ENCODE results near the gene EVC2. TPM values are rescaled to one million over a fixed set of nuclear protein-coding genes. Genes with fewer than 3 reads are reported as not detected.

The EVC2 gene
- polyA plus RNA-seq, 1 donor (not counting 4 experiments of a cell fraction or from before 2014, with no cell fraction given): 1.7 TPM

DNA sequence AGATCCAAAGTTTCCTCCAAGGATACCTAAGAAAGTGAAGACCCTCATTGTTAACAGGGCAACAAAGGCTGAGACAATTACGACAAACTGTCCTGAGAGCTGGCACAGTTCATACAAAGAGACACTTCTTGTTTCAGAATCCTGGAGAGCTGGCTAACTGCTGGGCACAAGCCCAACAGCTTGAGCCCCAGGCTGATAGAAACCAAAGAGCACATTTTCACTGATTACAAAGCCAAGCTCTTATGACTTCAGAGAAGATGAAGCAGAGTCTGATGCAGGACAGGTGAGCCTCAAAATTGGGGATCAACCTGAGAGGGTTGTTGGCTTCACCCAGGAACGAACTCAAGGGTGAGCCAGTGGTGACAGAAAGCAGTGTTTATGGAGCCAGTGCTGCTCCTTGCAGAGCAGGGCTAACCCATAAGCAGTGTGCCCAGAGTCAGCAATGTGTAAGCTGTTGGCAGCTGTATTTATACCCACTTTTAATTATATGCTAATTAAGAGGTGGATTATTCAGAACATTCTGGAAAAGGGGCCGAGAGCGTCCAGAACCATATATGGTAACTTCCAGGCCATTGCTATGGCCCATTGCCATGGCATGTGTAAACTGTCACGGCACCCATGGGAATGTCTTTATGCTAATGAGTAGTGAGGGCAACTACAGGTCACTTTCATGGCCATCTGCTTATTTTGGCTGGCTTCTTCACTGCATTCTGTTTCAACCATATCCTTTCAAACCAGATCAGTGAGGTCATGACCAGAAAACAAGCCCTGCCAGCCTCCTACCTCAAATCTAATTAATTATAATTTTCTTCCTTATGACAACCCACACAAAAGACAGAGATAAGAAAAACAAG lies 183.7 kb downstream of the EVC2 start:
- dilution Hi-C loops (cut with MboI; ENCODE audit: extremely low pct_ligation_motif_present, low sequenced_read_pairs): no loop called here

GRCh38 chr4:5517372-5517771 lies 191.0 kb downstream of the EVC2 start:
- Histone ChIP-seq H2AFZ (ENCODE audit: control insufficient read depth, low read length) (no peak overlapping the region), H3K9me1 (ENCODE audit: control insufficient read depth, extremely low read depth, insufficient read depth, low read length) (no peaks in the 10 kb centered on the region), H3K4me1 (ENCODE audit: control insufficient read depth, extremely low read depth, insufficient read depth, low read length) (no peaks in the 10 kb centered on the region), H3K4me2 (ENCODE audit: control insufficient read depth, extremely low read depth, insufficient read depth, low read depth, low read length) (no peak overlapping the region), H3K79me2 (ENCODE audit: control insufficient read depth, insufficient read depth, low read length) (no peaks in the 10 kb centered on the region), H3K9ac (ENCODE audit: control insufficient read depth, extremely low read depth, insufficient read depth, low read length) (no peak overlapping the region), H3K4me3 (ENCODE audit: control insufficient read depth in 2 of 3, extremely low read depth in 1 of 3, insufficient read depth in 2 of 3, low read depth in 1 of 3, low read length in 3 of 3) (no peak overlapping the region), H3K36me3 (ENCODE audit: control insufficient read depth in 2 of 2, extremely low read depth in 1 of 2, insufficient read depth in 2 of 2, low read length in 2 of 2) (no peaks in the 10 kb centered on the region), H3K27ac (ENCODE audit: control insufficient read depth, insufficient read depth, low read length) (no peak overlapping the region), H4K20me1 (ENCODE audit: control insufficient read depth, extremely low read depth, insufficient read depth, low read length) (no peaks in the 10 kb centered on the region), H3K9me3 (ENCODE audit: control insufficient read depth, low read depth, low read length) (no peaks in the 10 kb centered on the region), H3K27me3 (ENCODE audit: control insufficient read depth, extremely low read depth, insufficient read depth, low read length) (no peaks in the 10 kb centered on the region)
- TF ChIP-seq CTCF (optimal IDR thresholded peaks at IDR 0.05 in 1 of 3, IDR thresholded peaks at IDR 0.05 in 1 of 3, conservative IDR thresholded peaks at IDR 0.05 in 1 of 3; ENCODE audit: extremely low read depth in 1 of 3, insufficient read depth in 2 of 3, low read length in 3 of 3) (no peak), EZH2 (IDR thresholded peaks at IDR 0.05; ENCODE audit: low read length) (no peak)
- dilution Hi-C loops (cut with MboI; ENCODE audit: extremely low pct_ligation_motif_present, low sequenced_read_pairs): no loop called here
- DNase-seq (ENCODE audit: low read depth, low spot score): no peak
- no peak for FAIRE-seq

More for the DNA sequence above, 183.7 kb downstream of the EVC2 start:
- no peaks in the 10 kb centered on the region for H3K4me1 ChIP-seq (ENCODE audit: control insufficient read depth, extremely low read depth, insufficient read depth, low read length)
- no peaks in the 10 kb centered on the region for H3K79me2 ChIP-seq (ENCODE audit: control insufficient read depth, insufficient read depth, low read length)
- DNase-seq (ENCODE audit: low read depth, low spot score) (no peak), FAIRE-seq (no peak)
- no peak overlapping the region for H2AFZ ChIP-seq (ENCODE audit: control insufficient read depth, low read length)
- peaks cover 0 to 4% of the 10 kb centered on the region in 2 experiments for H3K36me3 ChIP-seq (ENCODE audit: control insufficient read depth in 2 of 2, extremely low read depth in 1 of 2, insufficient read depth in 2 of 2, low read length in 2 of 2)
- H3K4me3 ChIP-seq (ENCODE audit: control insufficient read depth in 2 of 3, extremely low read depth in 1 of 3, insufficient read depth in 2 of 3, low read depth in 1 of 3, low read length in 3 of 3): no peak overlapping the region
- H3K27me3 ChIP-seq (ENCODE audit: control insufficient read depth, extremely low read depth, insufficient read depth, low read length): no peaks in the 10 kb centered on the region
- no peak overlapping the region for H3K27ac ChIP-seq (ENCODE audit: control insufficient read depth, insufficient read depth, low read length)
- H3K9me3 ChIP-seq (ENCODE audit: control insufficient read depth, low read depth, low read length): no peaks in the 10 kb centered on the region
- H4K20me1 ChIP-seq (ENCODE audit: control insufficient read depth, extremely low read depth, insufficient read depth, low read length): no peaks in the 10 kb centered on the region
- no peak overlapping the region for H3K9ac ChIP-seq (ENCODE audit: control insufficient read depth, extremely low read depth, insufficient read depth, low read length)
- no peak overlapping the region for H3K4me2 ChIP-seq (ENCODE audit: control insufficient read depth, extremely low read depth, insufficient read depth, low read depth, low read length)
- no peaks in the 10 kb centered on the region for H3K9me1 ChIP-seq (ENCODE audit: control insufficient read depth, extremely low read depth, insufficient read depth, low read length)
- TF ChIP-seq CTCF (optimal IDR thresholded peaks at IDR 0.05 in 1 of 3, IDR thresholded peaks at IDR 0.05 in 1 of 3, conservative IDR thresholded peaks at IDR 0.05 in 1 of 3; ENCODE audit: extremely low read depth in 1 of 3, insufficient read depth in 2 of 3, low read length in 3 of 3): no peak
- no peak for TF ChIP-seq EZH2 (IDR thresholded peaks at IDR 0.05; ENCODE audit: low read length)
